NCI-H2171 treated with DMSO at 0.1 percent for 48 hours (cell line): ENCODE measurements around the gene RALGAPA2.
"Not testable (repeated sequence)": the region's sequence is repeated elsewhere in the genome, so short reads cannot be mapped to it uniquely, and the experiment has no call there.

Source experiments
- DNase-seq: peaks from one replicate; lab custom pipeline; 2025; lab: John Stamatoyannopoulos, UW

The RALGAPA2 gene

DNA sequence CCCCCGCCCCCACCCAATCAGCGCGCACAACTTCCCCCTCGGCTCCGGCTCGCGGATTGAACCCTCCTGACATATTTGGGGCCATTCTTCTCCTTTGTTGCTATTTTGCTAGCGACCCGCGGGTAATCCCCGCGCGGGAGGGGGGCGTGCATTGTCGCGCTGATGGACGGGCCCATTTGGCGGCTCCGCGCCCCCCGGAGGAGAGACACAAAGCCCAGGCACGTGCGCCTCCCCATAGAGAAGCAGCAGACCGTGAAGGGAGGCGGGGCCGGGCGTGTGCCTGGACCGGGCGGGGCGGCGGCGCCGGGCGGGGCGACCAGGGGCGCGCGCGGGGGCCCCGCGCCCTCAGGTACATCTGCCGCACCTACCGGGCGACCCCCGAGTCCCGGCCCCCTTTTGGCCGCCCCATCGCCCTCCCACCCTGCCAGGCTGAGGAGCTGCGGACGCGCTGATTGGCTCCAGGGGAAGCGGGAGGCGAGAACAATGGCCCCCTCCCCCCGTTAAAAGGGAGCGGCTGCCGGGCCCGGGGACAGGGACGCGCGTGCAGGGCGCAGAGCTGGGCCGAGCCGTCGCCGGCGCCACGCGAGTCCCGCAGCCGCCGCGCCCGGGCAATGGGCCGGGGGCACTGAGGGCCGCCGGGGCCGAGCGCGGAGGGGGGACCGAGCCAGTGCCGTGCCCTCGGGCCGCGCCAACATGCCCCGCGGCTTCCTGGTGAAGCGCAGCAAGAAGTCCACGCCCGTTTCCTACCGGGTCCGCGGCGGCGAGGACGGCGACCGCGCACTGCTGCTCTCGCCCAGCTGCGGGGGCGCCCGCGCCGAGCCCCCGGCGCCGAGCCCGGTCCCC is 344.6 kb downstream of the RALGAPA2 start, which contains the start of gene INSM1:
TSS of gene INSM1 (plus strand) at position 530 of the 843 bp plus-strand sequence. CDS start at position 694, 164 bp downstream.
- peak; percentile 96 for DNase-seq

GRCh38 chr20:20366876-20367574 is 345.4 kb downstream of the RALGAPA2 start:
- no peak for DNase-seq

- DNase-seq = no peak
Observed at GRCh38 chr20:20366551-20366875, 345.9 kb downstream of the RALGAPA2 start.

DNA sequence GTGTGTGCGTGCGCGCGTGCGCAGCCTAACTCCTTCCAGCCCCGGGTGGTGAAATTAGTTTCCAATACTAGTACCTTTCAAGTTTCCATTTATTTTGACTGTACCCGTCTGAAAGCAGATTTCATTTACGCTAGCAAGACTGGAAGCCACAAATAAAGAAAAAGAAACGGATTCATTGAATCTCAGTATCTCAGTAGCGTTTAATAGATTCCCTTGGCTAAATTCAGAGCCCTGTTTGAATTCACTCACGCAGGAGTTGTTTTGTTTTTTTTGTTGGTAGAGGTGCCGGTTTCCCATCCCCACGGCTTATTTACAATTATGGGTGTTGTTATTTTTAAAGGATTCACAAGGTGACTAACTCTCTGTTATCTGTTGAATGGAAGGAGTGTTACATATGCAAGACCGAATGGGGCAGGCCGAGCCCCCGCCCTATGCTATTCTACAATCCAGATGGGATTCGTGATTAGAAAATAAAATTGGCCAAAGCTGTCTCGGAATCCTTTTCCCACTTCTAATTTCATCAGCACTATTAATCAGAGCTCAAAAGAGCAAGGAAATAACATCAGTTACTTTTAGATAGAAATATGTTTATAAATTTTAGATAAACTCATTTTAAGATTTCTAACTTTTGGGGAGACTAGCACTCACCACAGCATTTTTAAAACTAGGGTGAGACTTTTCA is 346.8 kb downstream of the RALGAPA2 start:
- DNase-seq = no peak

DNA sequence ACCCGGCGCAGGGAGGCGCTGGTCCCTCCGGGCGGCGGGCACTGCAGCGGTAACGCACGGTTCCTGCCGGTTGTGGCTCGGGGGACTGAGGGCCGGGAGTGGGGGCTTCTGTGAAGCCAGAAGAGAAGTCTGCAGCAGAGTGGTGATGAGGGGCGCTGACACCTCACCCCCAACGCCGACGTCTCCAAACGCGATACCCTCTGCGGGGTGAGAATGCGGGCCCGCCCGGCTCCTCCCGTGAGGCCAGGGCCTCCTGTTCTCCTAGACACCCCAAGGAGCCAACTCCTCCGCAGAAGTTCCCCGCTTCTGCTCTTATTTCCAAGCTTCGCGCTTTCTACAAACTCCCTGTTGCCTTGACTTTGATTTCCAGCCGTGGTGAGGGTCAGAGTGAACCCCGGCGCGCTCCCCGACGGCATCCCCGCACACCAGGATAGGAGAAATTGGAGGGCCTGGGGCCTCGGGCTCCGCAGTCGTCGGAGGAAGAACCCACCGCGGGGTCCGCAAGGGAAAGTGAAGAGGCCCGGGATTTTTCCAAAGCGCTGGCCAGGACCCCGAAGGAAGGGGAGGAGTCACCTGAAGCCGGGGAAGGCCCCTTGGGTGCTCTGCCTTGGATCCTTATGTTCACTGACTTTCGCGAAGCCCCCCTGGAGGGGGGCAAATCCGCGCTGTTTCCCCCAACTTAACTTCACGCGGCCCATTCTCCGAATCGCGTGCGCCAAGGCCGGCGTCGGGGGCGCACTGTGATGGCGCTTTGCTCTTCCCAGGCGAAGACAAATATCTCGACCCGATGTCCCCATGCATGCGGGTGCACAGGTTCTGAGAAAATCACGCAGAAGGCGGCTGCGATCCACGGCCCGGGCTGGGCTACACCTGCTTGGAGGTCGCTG is 347.6 kb downstream of the RALGAPA2 start:
- DNase-seq = no peak

GRCh38 chr20:20363799-20364592 is 348.4 kb downstream of the RALGAPA2 start:
- DNase-seq = no peak

- peak; percentile 40 for DNase-seq
Observed at GRCh38 chr20:20363434-20363798, 349.0 kb downstream of the RALGAPA2 start.

DNA sequence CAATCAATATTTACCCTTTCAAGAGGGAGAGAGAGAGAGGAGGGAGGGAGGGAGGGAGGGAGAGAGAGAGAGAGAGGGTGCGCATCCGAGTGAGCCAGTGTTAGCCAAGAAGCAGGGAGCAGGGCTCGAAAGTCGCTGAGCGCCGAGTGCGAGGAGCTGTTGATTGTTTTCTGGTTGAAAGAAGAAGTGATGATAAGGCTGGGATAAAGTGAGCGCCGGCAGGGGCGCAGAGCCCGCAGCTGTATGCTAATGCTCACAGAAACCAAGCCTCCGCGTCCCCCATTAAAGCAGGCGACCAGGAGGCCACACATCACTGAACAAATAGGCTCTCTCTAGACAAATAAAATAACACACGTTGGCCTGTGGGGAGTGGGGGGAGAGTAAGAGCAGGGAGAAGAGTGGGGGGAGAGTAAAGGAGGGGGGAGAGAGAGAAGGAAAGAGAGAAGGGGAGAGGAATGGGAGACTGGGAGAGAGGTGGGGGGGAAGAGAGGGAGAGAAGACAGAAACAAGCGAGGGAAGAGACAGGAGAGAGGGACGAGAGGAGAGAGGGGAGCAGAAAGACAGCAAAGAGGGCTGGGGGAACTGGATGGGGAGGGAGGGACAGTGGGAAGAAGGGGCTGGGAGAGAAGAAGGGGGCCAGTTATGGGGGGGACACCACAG is 349.5 kb downstream of the RALGAPA2 start:
- peak; percentile 93 for DNase-seq

DNA sequence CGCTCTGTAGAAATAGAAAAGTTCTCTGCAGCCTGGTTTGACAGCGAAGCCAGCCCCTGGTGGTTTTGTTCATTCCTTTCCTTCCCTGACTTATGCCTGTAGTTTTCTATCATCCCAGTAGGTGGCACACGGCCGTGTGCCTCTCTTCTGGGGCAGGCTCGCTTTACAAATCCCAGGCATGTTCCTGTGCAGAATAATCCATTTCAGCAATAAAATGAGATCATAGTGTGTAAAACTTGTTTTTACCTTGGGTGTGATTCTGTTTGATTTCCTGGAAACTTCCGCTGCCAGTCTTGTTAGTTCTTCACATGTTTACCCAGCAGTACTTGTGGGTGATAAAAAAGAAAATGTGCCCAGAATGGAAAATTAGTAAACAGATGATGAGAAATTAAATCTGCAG is 352.0 kb downstream of the RALGAPA2 start:
- peak; percentile 82 for DNase-seq

GRCh38 chr20:20359628-20360027 is 352.8 kb downstream of the RALGAPA2 start:
- no peak for DNase-seq

DNA sequence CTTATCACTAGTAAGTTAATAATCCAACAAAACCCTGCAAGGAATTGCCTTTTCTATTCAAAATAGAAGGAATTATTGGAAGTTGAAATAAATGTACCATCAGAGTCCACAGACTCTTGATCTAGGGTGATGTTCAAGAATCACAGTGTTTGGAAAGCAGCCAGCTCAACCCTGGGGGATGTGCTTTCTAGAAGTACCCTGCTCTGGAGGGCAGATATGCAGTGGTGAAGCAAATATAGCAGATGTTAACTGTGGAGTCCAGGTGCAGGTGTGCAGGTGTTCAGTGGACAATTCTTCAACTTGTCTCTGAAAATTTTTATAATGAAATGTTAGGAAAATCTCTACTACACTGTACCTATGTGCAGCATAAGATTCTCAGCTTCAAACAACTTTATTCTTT is 353.6 kb downstream of the RALGAPA2 start:
- peak; percentile 83 for DNase-seq

DNA sequence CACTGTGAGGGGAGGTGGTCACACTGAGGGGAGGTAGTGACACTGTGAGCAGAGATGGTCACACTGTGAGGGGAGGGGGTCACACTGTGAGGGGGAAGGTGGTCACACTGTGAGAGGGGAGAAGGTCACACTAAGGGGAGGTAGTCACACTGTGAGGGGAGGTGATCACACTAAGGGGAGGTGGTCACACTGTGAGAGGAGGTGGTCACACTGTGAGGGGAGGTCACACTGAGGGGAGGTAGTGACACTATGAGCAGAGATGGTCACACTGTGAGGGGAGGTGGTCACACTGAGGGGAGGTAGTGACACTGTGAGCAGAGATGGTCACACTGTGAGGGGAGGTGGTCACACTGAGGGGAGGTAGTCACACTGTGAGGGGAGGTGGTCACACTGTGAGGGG is 356.9 kb downstream of the RALGAPA2 start:
- not testable (repeated sequence) for DNase-seq

GRCh38 chr20:20353576-20353975 is 358.9 kb downstream of the RALGAPA2 start:
- no peak for DNase-seq

GRCh38 chr20:20344476-20344875 is 368.0 kb downstream of the RALGAPA2 start:
- DNase-seq = no peak

- no peak for DNase-seq
Observed at GRCh38 chr20:20343932-20344331, 368.5 kb downstream of the RALGAPA2 start.
